ENCODE results near the gene GATA5.

- TF ChIP-seq CREB1 (CRISPR knock-in tag; IDR thresholded peaks at IDR 0.05), result no peak
- no peak for TF ChIP-seq CTCF (IDR thresholded peaks at IDR 0.05)
- no peak for TF ChIP-seq JUN (CRISPR knock-in tag; IDR thresholded peaks at IDR 0.05)
- no peak for TF ChIP-seq ATF3 (CRISPR knock-in tag; conservative IDR thresholded peaks at IDR 0.05)
- TF ChIP-seq HMGA2 (CRISPR knock-in tag; IDR thresholded peaks at IDR 0.05), result no peak
- TF ChIP-seq MXD4 (CRISPR knock-in tag; IDR thresholded peaks at IDR 0.05; ENCODE audit: borderline replicate concordance), result no peak
- TF ChIP-seq E2F1 (CRISPR knock-in tag; IDR thresholded peaks at IDR 0.05), result no peak
- no peak for TF ChIP-seq MAX (CRISPR knock-in tag; IDR thresholded peaks at IDR 0.05)
- TF ChIP-seq NR3C1 (CRISPR knock-in tag; conservative IDR thresholded peaks at IDR 0.05; ENCODE audit: low read depth), result no peak
Observed at GRCh38 chr20:62433658-62434497, 41.9 kb downstream of the GATA5 start.

All from WTC11 (cell line).